Keratinocyte (primary cell): ENCODE results near the gene FKBP1A. TPM values are rescaled to one million over a fixed set of nuclear protein-coding genes. Genes with fewer than 3 reads are reported as not detected.
A peak's percentile ranks its signal among the peaks of the same experiment; 100 is the strongest.

Source experiments
- DNase-seq: peaks from one replicate; pipeline ENCODE4 v3.0.0-alpha.2; 2011; ENCODE audit warnings: low read depth, missing footprints, low spot score
- FAIRE-seq: peaks from 2 replicates; lab custom pipeline; 2011; peaks lifted over from hg19 to GRCh38; lab: Jason Lieb, UNC
- H2AFZ ChIP-seq: 2 replicates; pipeline ENCODE4 v1.6.0; 2012; ENCODE audit warnings: low read length, control low read depth, inconsistent platforms; ENCODE audit not compliant: control insufficient read depth
- H3K27ac ChIP-seq: 2 replicates; pipeline ENCODE4 v1.5.1; 2011; ENCODE audit warnings: low read length; ENCODE audit not compliant: control insufficient read depth, insufficient read depth
- H3K27me3 ChIP-seq: 3 replicates; pipeline ENCODE4 v1.6.0; 2011; ENCODE audit warnings: low read length; ENCODE audit not compliant: control insufficient read depth, insufficient read depth; ENCODE audit errors: extremely low read depth
- H3K36me3 ChIP-seq, 2 experiments: 2 replicates in 1 of 2; 3 replicates in 1 of 2; pipeline ENCODE4 v1.5.1; 2011; ENCODE audit warnings: low read length in 2 of 2, mild to moderate bottlenecking in 1 of 2; ENCODE audit not compliant: control insufficient read depth in 2 of 2, insufficient read depth in 2 of 2; ENCODE audit errors: extremely low read depth in 1 of 2
- H3K4me1 ChIP-seq: 3 replicates; pipeline ENCODE4 v1.5.1; 2011; ENCODE audit warnings: low read length; ENCODE audit not compliant: control insufficient read depth, insufficient read depth; ENCODE audit errors: extremely low read depth
- H3K4me2 ChIP-seq: 3 replicates; pipeline ENCODE4 v1.6.0; 2011; ENCODE audit warnings: low read depth, low read length; ENCODE audit not compliant: control insufficient read depth, insufficient read depth; ENCODE audit errors: extremely low read depth
- H3K4me3 ChIP-seq, 3 experiments: fragments of 200-600 bp in 1 of 3; sonication (generic) in 1 of 3; 2 replicates in 2 of 3; 3 replicates in 1 of 3; pipeline ENCODE4 v1.5.1; 2011 to 2016; ENCODE audit warnings: low read length in 3 of 3, mild to moderate bottlenecking in 3 of 3, control low read depth in 2 of 3, inconsistent platforms in 1 of 3, low read depth in 1 of 3, mixed read lengths in 1 of 3, mixed run types in 1 of 3, moderate library complexity in 1 of 3; ENCODE audit not compliant: control insufficient read depth in 2 of 3, insufficient read depth in 2 of 3; ENCODE audit errors: extremely low read depth in 1 of 3
- H3K79me2 ChIP-seq: 2 replicates; pipeline ENCODE4 v1.6.0; 2012; ENCODE audit warnings: low read length; ENCODE audit not compliant: control insufficient read depth, insufficient read depth
- H3K9ac ChIP-seq: 3 replicates; pipeline ENCODE4 v1.6.0; 2011; ENCODE audit warnings: low read length; ENCODE audit not compliant: control insufficient read depth, insufficient read depth; ENCODE audit errors: extremely low read depth
- H3K9me1 ChIP-seq: 3 replicates; pipeline ENCODE4 v1.6.0; 2011; ENCODE audit warnings: low read length; ENCODE audit not compliant: control insufficient read depth, insufficient read depth; ENCODE audit errors: extremely low read depth
- H3K9me3 ChIP-seq: 2 replicates; pipeline ENCODE4 v1.5.1; 2012; ENCODE audit warnings: low read depth, low read length; ENCODE audit not compliant: control insufficient read depth
- H4K20me1 ChIP-seq: 3 replicates; pipeline ENCODE4 v1.6.0; 2011; ENCODE audit warnings: low read length; ENCODE audit not compliant: control insufficient read depth, insufficient read depth; ENCODE audit errors: extremely low read depth
- EZH2 ChIP-seq: IDR thresholded peaks from one replicate; pipeline ENCODE4 v1.6.1; 2012; ENCODE audit warnings: inconsistent platforms, mild to moderate bottlenecking, low read length, moderate library complexity
- dilution Hi-C: fragments of 300-500 bp; cut with MboI; formaldehyde crosslinking; loops from one replicate; pipeline ENCODE4 v1.7.0; 2020; ENCODE audit warnings: low sequenced_read_pairs; ENCODE audit not compliant: extremely low pct_ligation_motif_present
- polyA plus RNA-seq, 5 experiments: library from polyadenylated mRNA; depleted of rRNA in 3 of 5; stranded (reverse) in 3 of 5; stranded (forward) in 1 of 5; unstranded in 1 of 5; fragments of >200 nt; gene quantifications; 1 replicate in 1 of 5; 2 replicates in 3 of 5; 3 replicates in 1 of 5; pipeline versions ENCODE4 v1.2.1 to v1.2.3, GENCODE V29; 2011 to 2012; ENCODE audit warnings: missing spikeins in 2 of 5, low read depth in 1 of 5, low replicate concordance in 1 of 5
- TF ChIP-seq, protein P1 (sequence below), 3 experiments: IDR thresholded peaks in 1 of 3; conservative IDR thresholded peaks in 1 of 3; optimal IDR thresholded peaks in 1 of 3; 2 replicates in 2 of 3; 3 replicates in 1 of 3; pipeline versions ENCODE3 to v1.5.1; 2011; ENCODE audit warnings: low read length in 3 of 3, mild to moderate bottlenecking in 3 of 3, moderate library complexity in 2 of 3, control low read depth in 1 of 3, inconsistent platforms in 1 of 3; ENCODE audit not compliant: insufficient read depth in 2 of 3; ENCODE audit errors: extremely low read depth in 1 of 3

The FKBP1A gene
- polyA plus RNA-seq, 1 donor (not counting 4 experiments of a cell fraction or from before 2014, with no cell fraction given) = 1,010 TPM

DNA sequence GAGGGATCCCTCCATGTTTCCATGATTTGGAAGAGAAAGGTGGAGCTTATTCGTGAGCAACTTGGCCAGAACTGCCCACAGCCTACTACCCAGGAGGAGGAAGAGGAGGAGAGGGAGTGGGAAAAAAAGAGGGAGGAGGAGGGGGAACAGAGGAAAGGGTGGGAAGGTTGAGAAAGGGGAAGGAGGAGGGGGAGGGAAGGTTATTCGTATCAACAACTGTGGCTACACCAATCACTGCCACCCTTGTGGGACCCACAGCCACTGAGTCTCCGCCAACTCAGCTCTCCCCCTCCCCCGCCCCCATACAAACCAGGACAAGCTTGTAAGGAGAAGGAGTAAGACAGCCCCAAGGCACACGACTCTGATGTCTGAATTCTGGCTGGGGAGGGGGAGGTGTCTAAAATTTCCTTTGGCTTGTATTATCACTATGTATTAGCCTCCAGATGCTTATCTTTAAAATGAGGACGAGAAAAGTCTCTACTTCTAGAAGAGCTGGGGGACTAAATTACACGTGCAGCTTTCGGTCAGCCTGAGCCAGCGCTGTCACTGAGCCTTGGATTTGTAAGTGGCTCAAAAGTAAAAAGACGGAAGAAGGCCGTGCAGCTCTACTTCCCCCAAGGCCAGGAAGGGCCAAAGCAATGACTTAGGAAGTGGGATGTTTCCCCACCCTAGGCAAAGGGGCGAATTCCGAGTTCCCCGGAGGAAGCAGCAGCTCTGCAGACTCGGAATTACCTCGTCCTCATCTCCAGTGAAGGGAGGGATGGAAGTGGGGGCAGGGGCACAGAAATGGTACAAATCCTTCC lies 1.0 kb downstream of the FKBP1A start:
- Histone ChIP-seq H3K4me2 (peak overlapping the region; percentile 70), H3K27me3 (no peaks in the 10 kb centered on the region), H3K4me1 (peaks cover 49% of the 10 kb centered on the region), H3K9ac (peak overlapping the region; percentile 76), H3K79me2 (peaks cover 60% of the 10 kb centered on the region), H3K9me1 (peaks cover 12% of the 10 kb centered on the region), H3K36me3 (peaks cover 11 to 20% of the 10 kb centered on the region in 2 experiments), H4K20me1 (peaks cover 42% of the 10 kb centered on the region), H2AFZ (no peak overlapping the region), H3K27ac (peak overlapping the region; percentile 61), H3K4me3 (peak overlapping the region; percentile 79 to 93 (median 81)), H3K9me3 (no peaks in the 10 kb centered on the region)
- DNase-seq (no peak), FAIRE-seq (peak; percentile 43)
- TF ChIP-seq, protein P1, sequence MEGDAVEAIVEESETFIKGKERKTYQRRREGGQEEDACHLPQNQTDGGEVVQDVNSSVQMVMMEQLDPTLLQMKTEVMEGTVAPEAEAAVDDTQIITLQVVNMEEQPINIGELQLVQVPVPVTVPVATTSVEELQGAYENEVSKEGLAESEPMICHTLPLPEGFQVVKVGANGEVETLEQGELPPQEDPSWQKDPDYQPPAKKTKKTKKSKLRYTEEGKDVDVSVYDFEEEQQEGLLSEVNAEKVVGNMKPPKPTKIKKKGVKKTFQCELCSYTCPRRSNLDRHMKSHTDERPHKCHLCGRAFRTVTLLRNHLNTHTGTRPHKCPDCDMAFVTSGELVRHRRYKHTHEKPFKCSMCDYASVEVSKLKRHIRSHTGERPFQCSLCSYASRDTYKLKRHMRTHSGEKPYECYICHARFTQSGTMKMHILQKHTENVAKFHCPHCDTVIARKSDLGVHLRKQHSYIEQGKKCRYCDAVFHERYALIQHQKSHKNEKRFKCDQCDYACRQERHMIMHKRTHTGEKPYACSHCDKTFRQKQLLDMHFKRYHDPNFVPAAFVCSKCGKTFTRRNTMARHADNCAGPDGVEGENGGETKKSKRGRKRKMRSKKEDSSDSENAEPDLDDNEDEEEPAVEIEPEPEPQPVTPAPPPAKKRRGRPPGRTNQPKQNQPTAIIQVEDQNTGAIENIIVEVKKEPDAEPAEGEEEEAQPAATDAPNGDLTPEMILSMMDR (optimal IDR thresholded peaks at IDR 0.05 in 1 of 3, IDR thresholded peaks at IDR 0.05 in 1 of 3, conservative IDR thresholded peaks at IDR 0.05 in 1 of 3; ENCODE audit: extremely low read depth in 1 of 3, insufficient read depth in 2 of 3, low read length in 3 of 3) = no peak
- TF ChIP-seq EZH2 = no peak
- dilution Hi-C loops = no loop called here

DNA sequence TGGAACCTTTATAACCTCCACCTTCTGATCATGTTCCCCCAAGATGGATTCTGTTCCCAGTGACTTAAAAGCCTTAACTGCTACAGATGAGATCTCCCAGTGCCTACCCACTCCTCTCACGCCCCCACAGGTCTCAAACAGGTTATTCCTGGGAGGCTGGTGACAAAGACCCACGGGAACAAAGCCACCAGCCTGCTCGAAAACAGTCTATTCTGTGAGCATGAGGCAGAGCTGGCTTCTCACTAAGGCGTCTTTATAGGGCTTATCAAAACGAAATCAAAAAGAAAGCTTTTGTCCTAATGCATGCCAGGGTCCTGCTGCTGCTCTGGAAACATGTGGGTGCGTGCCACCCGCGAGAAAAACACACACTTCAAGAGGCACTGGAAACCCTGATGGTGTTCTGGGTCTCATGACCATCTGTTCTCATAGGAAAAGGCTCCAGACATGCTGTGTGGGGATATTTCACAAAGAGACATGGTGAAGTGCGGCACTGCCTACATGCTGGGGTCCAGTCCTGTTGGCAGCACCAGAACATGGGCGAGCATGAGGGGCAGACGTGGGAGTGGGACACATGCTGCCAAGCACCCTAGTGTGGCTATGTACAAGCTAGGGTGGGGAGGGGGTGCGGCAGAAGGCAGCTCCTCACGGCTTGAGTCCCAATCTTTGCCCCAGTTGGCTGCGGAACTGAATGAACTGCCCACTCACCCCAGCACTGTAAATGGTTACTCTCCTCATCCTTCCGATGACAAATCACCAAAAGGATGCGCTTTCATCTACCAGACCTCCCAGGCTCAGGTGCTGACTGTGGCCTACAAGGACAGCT lies 2.1 kb downstream of the FKBP1A start:
- Histone ChIP-seq H3K27ac (peak overlapping the region; percentile 61), H3K27me3 (no peaks in the 10 kb centered on the region)

More for the DNA sequence above, 2.1 kb downstream of the FKBP1A start:
- H3K9me1 ChIP-seq = peaks cover 12% of the 10 kb centered on the region
- no peak for FAIRE-seq
- peak overlapping the region; percentile 79 to 93 (median 81) for H3K4me3 ChIP-seq
- peaks cover 70% of the 10 kb centered on the region for H3K79me2 ChIP-seq
- no peak for TF ChIP-seq EZH2
- TF ChIP-seq, protein P1 (optimal IDR thresholded peaks at IDR 0.05 in 1 of 3, IDR thresholded peaks at IDR 0.05 in 1 of 3, conservative IDR thresholded peaks at IDR 0.05 in 1 of 3; ENCODE audit: extremely low read depth in 1 of 3, insufficient read depth in 2 of 3, low read length in 3 of 3) = no peak
- H3K9me3 ChIP-seq = no peaks in the 10 kb centered on the region
- dilution Hi-C loops = no loop called here
- H3K9ac ChIP-seq = peak overlapping the region; percentile 76
- H2AFZ ChIP-seq = no peak overlapping the region
- peaks cover 43% of the 10 kb centered on the region for H3K4me1 ChIP-seq
- DNase-seq = no peak
- H3K36me3 ChIP-seq = peaks cover 16 to 26% of the 10 kb centered on the region in 2 experiments
- H3K4me2 ChIP-seq = peak overlapping the region; percentile 70
- H4K20me1 ChIP-seq = peaks cover 53% of the 10 kb centered on the region
